DND-41 (cell line): Measurements from ENCODE around the gene NEDD4.

Experiments
- ATAC-seq: fragments of 200-7000 bp; cut with Tn5 transposase; 3 replicates; pipeline ENCODE4 v1.9.1; 2021; ENCODE audit warnings: low read depth; ENCODE audit not compliant: insufficient read depth
- DNase-seq: peaks from one replicate; pipeline ENCODE4 v3.0.0-alpha.2; 2020
- H2AFZ ChIP-seq: 2 replicates; pipeline ENCODE4 v1.6.0; 2012; ENCODE audit warnings: low read depth, low read length
- H3K27ac ChIP-seq: 2 replicates; pipeline ENCODE4 v1.5.1; 2012; ENCODE audit warnings: low read length, inconsistent platforms
- H3K27me3 ChIP-seq: fragments of 200-600 bp; sonication (generic); 2 replicates; pipeline ENCODE4 v1.6.0; 2012; ENCODE audit warnings: low read length, mild to moderate bottlenecking, inconsistent platforms; ENCODE audit not compliant: insufficient read depth, poor library complexity
- H3K36me3 ChIP-seq: 2 replicates; pipeline ENCODE4 v1.5.1; 2012; ENCODE audit warnings: low read length, inconsistent platforms; ENCODE audit not compliant: insufficient read depth
- H3K4me1 ChIP-seq: 2 replicates; pipeline ENCODE4 v1.5.1; 2012; ENCODE audit warnings: mild to moderate bottlenecking, low read length; ENCODE audit not compliant: insufficient read depth
- H3K4me2 ChIP-seq: 2 replicates; pipeline ENCODE4 v1.6.0; 2012; ENCODE audit warnings: mild to moderate bottlenecking, moderate library complexity, low read length, inconsistent platforms; ENCODE audit not compliant: insufficient read depth
- H3K4me3 ChIP-seq, 2 experiments: fragments of 200-600 bp in 1 of 2; shearing (Covaris generic) in 1 of 2; 2 replicates each; pipeline ENCODE4 v1.5.1; 2012 to 2016; ENCODE audit warnings: inconsistent platforms in 2 of 2, low read length in 2 of 2, mild to moderate bottlenecking in 2 of 2, low read depth in 1 of 2, moderate library complexity in 1 of 2
- H3K79me2 ChIP-seq: 2 replicates; pipeline ENCODE4 v1.6.0; 2012; ENCODE audit warnings: low read length, inconsistent platforms; ENCODE audit not compliant: insufficient read depth
- H3K9ac ChIP-seq: 2 replicates; pipeline ENCODE4 v1.6.0; 2012; ENCODE audit warnings: low read depth, mild to moderate bottlenecking, inconsistent platforms, low read length, moderate library complexity
- H3K9me3 ChIP-seq: 2 replicates; pipeline ENCODE4 v1.5.1; 2012; ENCODE audit warnings: low read length, moderate library complexity, mild to moderate bottlenecking, inconsistent platforms; ENCODE audit not compliant: insufficient read depth, severe bottlenecking
- H4K20me1 ChIP-seq: 2 replicates; pipeline ENCODE4 v1.6.0; 2012; ENCODE audit warnings: low read length; ENCODE audit not compliant: insufficient read depth
- CTCF ChIP-seq: IDR thresholded peaks from 2 replicates; pipeline ENCODE4 v1.5.1; 2012; ENCODE audit warnings: borderline replicate concordance, low read length, moderate library complexity, mild to moderate bottlenecking; ENCODE audit not compliant: poor library complexity, severe bottlenecking; ENCODE audit errors: extremely low read depth
- EZH2 ChIP-seq: IDR thresholded peaks from 3 replicates; pipeline ENCODE4 v1.6.1; 2012; ENCODE audit warnings: borderline replicate concordance, low read depth, mild to moderate bottlenecking, moderate library complexity, low read length, inconsistent platforms; ENCODE audit not compliant: severe bottlenecking

The NEDD4 gene

GRCh38 chr15:55782901-55783300, 210.5 kb downstream of the NEDD4 start:
- ATAC-seq (no peak), DNase-seq (no peak)
- no peaks in the 10 kb centered on the region for H3K9me3 ChIP-seq
- H3K27me3 ChIP-seq, result no peaks in the 10 kb centered on the region
- H3K27ac ChIP-seq, result no peak overlapping the region
- H4K20me1 ChIP-seq, result no peaks in the 10 kb centered on the region
- no peaks in the 10 kb centered on the region for H3K4me1 ChIP-seq
- H3K9ac ChIP-seq, result no peak overlapping the region
- H3K36me3 ChIP-seq, result no peaks in the 10 kb centered on the region
- no peaks in the 10 kb centered on the region for H3K79me2 ChIP-seq
- no peak overlapping the region for H3K4me2 ChIP-seq
- TF ChIP-seq EZH2, result no peak
- TF ChIP-seq CTCF, result no peak
- no peak overlapping the region for H2AFZ ChIP-seq
- H3K4me3 ChIP-seq, result no peak overlapping the region

GRCh38 chr15:55780292-55780691, 213.1 kb downstream of the NEDD4 start:
- ATAC-seq, result no peak
- no peak overlapping the region for H3K9ac ChIP-seq
- H3K79me2 ChIP-seq, result no peaks in the 10 kb centered on the region
- no peak for TF ChIP-seq EZH2
- no peak for TF ChIP-seq CTCF
- no peak overlapping the region for H3K27ac ChIP-seq
- no peaks in the 10 kb centered on the region for H3K4me1 ChIP-seq
- H3K36me3 ChIP-seq, result no peaks in the 10 kb centered on the region
- H3K4me2 ChIP-seq, result no peak overlapping the region
- no peak for DNase-seq
- no peak overlapping the region for H2AFZ ChIP-seq
- H3K27me3 ChIP-seq, result no peaks in the 10 kb centered on the region
- H3K4me3 ChIP-seq, result no peak overlapping the region
- no peaks in the 10 kb centered on the region for H4K20me1 ChIP-seq
- H3K9me3 ChIP-seq, result no peaks in the 10 kb centered on the region

- DNase-seq (no peak), ATAC-seq (no peak)
- no peaks in the 10 kb centered on the region for H4K20me1 ChIP-seq
- H3K9ac ChIP-seq, result no peak overlapping the region
- H3K36me3 ChIP-seq, result no peaks in the 10 kb centered on the region
- H3K9me3 ChIP-seq, result no peaks in the 10 kb centered on the region
- H3K4me2 ChIP-seq, result no peak overlapping the region
- no peak overlapping the region for H3K4me3 ChIP-seq
- TF ChIP-seq EZH2 (no peak), CTCF (no peak)
- H3K27me3 ChIP-seq, result no peaks in the 10 kb centered on the region
- no peaks in the 10 kb centered on the region for H3K4me1 ChIP-seq
- H3K27ac ChIP-seq, result no peak overlapping the region
- no peaks in the 10 kb centered on the region for H3K79me2 ChIP-seq
- no peak overlapping the region for H2AFZ ChIP-seq
These were observed 214.5 kb downstream of the NEDD4 start for GRCh38 chr15:55778932-55779331.
